Measurements from ENCODE around the gene KRI1.

GRCh38 chr19:10603084-10603872, 37.5 kb upstream of the KRI1 start:
- TF ChIP-seq CTCF (IDR thresholded peaks at IDR 0.05) (no peak), POLR2AphosphoS5 (IDR thresholded peaks at IDR 0.05; ENCODE audit: insufficient read depth in 1 of 2, low read depth in 1 of 2) (no peak), POLR2A (IDR thresholded peaks at IDR 0.05) (peak in 1 of 2 donors; percentile 0)
